HG03575 (cell line): ENCODE results near the gene TNIK.

Experiments used
- ATAC-seq: cut with Tn5 transposase; IDR thresholded peaks from one replicate; pipeline ENCODE4 v1.9.1; 2021; ENCODE audit not compliant: unreplicated experiment, insufficient number of reproducible peaks, low FRiP score; ENCODE audit errors: extremely low read depth

Gene TNIK

GRCh38 chr3:171472552-171472951, 12.3 kb upstream of the TNIK start:
- no peak for ATAC-seq

DNA sequence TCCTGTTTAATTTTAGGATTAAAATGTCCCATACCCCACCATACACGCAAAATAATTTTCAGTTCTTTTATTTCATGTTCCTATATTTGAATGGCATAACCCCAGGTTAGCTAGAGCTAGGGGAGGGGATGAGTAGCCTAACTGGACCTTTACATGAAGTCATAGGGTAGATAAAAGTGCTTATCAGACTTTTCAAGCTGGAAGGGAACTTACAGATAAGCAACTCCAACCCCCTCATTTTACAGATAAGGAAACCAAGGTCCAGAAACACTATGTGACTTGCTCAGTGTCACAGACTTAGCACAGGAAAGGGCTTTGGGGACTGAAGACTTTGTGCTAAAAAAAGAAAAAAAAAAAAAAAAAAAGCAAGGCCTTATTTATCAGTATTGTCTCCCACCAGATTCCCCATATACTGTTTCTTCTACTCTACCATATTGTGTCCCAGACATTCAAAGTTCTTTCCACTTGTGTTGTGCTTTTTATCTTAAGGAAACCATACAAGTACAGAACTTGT, 10.6 kb upstream of the TNIK start:
- ATAC-seq: no peak

DNA sequence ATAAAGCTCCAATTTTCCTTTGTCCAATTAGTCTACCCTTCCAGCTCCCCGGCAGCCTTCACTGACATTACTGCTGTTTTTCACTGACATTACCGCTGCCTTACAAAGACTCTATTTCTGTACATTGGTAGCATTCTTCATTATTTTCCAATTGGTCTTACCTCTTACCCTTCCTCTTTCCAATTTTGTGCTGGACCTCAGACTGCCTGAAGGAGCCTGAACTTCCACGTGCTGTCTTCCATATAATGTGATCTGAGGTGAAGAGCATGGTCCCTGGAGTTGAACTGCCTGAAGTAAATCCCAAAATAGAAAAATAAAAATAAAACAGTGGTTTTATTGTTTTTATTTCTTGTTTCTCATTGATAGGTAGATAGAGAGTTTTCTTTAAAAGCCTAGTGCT, 9.2 kb upstream of the TNIK start:
- no peak for ATAC-seq

DNA sequence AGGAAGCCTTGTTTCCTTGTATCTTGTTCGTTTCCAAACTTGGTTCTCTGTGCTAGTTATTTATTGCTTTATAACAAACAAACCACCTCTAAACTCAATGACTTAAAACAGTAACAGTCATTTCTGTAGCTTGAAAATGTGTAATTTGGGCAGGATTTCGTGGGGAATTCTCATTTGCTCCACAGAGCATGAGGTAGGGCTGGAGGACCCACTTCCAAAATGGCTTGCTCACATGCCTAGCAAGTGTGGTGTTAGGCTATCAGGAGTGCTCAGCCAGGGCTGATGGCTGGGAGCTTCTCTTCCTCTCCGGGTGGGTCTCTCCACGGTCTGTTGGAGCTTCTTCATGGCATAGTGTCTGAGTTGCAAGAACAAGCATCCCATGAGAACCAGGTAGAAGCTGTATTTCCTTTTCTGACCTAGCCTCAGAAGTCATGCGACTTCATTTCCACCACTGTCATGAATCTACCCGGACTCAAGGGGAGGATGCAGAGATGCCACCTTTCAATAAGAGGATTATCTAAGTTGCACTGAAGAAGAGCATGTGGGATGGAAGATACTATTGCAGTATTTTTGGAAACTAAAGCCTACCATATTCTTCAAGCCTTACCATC, 8.2 kb upstream of the TNIK start:
- ATAC-seq: no peak

GRCh38 chr3:171465763-171466162, 5.6 kb upstream of the TNIK start:
- no peak for ATAC-seq

- ATAC-seq: no peak
These were observed 4.3 kb upstream of the TNIK start for GRCh38 chr3:171464462-171464861.

GRCh38 chr3:171462224-171462623, 2.0 kb upstream of the TNIK start:
- ATAC-seq: no peak

- ATAC-seq: no peak
These were observed 1.3 kb upstream of the TNIK start for GRCh38 chr3:171461525-171461917.

- no peak for ATAC-seq
These were observed 720 bp upstream of the TNIK start for GRCh38 chr3:171460725-171461524.

DNA sequence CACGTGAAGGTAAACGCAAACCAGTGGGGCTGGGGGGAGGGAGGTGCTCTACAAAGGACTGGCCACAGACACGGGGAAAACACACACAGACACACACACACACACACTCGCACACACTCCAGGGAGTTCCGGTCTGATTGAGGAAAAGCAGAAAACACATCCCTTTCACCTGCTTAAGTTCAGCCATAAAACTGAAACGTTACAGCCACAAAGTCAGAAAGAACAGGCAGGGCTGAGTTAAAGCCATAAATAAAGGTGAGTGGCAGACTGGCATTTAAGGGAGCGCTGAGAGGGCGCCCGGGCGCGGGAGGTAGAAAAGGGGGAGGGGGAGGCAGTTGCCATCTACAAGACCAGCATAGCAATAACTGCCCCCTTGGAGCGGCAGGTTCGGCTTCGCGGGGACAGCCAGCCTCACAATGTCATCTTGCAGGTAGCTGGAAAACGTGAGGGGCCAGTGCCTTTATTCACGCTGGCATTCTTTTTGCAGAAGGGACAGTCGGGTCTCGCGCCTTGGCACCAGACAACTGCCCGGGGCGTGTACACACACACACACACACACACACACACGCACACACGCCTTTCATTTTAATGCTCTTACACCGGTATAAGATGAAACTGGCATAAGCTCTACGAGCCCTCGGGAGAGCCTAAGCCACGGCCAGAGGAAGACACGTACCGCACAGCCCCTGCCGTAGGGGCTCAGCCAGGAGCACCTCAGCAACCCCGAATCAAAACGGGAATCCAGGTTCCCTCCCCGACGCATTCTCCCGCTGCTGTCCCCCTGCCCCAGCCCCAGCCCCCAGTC, 866 bp downstream of the TNIK start:
- ATAC-seq: no peak

DNA sequence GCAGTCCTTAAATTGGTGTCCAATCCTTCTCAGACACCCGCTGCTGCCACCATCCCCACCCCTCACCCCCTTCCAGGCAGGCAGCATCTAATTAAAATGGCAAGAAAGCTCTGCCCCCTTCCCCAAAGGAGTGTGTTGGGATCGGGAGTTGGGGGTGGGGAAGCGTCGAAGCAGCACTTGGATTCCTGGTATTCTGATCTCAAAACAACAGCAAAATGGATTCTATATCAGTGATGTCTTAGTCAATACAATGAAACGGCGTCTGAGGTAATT, 1.4 kb downstream of the TNIK start:
- no peak for ATAC-seq

DNA sequence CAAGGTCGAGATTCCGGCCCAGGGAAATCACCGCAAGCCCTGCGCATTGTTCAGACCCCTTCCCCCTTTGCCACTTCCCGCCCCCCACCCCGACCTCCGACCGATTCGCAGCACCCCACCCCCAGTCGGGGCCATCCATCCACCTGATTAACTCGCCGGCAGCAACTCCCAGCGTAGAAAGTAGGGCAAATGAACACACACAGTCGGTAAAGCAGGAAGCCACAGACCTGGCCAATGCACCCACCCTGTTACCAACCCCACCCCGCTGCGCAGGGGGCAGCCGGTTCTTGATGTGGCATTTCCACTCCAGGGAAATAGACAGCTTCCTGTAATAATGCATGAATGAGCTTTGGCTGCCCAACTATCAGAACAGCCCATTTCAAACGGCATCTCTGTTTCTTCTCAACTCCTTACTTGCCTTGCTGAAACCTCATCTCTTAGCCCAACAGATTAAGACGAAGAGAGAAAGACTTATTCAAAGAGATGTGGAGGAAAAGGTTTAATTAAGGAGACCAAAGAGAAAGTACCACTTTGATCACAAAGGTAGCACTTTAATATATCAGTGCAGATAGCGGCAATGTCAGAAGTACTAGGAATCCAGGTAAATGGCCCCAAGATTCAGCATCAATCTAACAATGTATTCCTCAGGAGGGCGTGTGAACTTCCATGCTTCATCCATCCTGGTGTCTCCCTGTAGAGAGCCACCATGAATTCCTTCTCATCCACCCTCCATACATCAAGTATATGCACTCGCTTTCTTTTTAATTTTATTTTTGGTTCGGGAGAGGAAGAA, 1.9 kb downstream of the TNIK start:
- no peak for ATAC-seq

DNA sequence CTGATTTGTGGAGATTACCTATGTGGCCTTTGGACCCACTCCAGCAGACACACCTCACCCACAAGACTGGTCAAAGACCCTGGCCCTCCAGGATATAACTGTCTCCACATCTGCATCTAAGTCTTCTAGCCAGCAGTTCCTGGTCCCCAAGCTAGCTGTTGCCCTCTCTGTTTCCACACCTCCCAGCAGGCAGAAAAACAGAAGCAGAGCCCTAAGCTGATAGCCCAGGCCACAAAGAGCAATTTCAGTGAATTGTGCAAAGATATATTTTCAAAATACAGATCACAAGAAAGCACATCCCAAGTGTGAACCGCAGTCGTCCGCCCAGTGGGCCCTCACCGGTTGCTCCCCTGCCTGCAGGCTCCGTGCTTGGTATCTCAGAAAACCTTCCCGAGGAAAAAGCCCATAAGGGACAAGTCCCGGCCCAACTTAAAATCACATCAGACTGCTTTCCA, 2.6 kb downstream of the TNIK start:
- no peak for ATAC-seq

DNA sequence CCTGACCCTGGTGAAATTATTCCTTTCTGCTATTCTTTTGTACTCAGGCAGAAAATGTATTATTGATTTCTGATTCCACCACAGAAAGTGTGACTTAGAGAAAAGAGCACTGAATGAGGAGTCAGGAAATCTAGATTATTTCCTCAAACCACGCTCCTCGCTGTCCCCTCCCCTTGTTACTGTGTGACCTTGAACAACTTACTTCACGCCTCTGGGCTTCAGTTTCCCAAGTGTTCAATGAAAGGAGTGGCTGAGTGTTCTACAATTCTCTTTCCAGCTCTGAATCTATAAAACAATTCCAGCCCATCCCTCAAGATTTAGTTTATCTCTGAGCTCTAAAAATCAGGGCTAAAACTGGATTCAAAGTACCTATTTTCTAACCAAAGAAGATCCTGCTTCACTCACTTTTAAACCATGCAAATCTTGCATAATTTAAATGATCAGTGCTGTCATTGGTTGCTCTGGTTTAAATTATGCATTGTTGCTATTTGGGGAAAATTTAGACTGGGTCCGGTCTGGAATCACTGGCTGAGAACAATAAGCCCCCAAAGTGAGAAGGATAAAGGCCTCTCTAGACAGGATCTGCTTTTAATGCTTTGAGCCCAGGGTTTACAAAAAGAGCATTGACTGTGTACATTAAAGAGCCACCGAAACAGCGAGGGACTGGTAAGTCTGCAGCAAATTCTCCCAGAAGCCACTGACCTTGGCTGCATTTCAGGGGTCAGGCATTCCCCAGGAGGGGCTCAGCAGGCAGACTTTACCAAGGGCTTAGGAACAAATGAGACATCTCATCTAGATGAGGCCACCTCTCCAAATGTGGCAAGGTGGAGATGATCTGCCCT, 3.2 kb downstream of the TNIK start:
- no peak for ATAC-seq

- ATAC-seq: no peak
These were observed 4.3 kb downstream of the TNIK start for GRCh38 chr3:171455603-171456550.

DNA sequence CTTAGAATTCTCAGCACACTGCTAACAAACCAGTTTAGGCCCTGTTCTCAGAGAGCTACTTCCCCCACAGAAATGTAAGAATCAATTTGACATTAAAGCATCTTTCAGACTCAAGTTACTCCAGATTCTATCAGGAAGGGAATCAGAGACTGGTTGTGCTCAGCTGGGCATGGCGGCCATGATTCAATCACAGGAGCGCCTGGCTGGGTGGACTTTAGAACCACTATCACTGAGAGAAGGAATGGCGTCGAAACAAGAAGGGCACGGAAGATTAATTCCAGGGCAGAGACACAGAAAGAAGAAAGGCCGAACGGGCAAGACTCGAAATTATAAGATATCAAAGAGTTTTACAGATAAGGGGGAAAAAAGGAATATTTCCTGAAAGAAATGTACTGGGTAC, 6.2 kb downstream of the TNIK start:
- no peak for ATAC-seq

- ATAC-seq: no peak
These were observed 6.9 kb downstream of the TNIK start for GRCh38 chr3:171453180-171453886.
